ENCODE data around the gene IMPACT. TPM values are rescaled to one million over a fixed set of nuclear protein-coding genes. Genes with fewer than 3 reads are reported as not detected.

Gene IMPACT
- total RNA-seq, 1 experiment from 2014 or later = 29.0 TPM

DNA sequence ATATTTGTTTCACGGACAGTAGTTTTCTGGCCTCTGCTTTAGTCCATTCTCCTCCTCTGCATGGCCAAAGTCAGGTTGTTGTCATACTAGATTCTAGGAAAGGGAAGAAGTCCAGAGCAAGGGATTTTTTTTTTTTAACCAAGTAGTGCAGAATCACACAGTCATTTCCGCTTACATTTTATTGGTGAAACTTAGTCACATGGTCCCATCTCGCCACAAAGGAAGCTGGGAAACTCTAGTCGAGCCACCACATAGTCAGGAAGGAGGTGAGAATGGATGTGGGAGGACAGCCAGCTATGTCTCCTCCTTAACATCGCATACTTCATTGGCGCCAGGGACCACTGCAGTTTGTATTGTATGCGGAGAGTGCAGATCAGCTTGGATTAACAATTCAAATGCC, 44.3 kb downstream of the IMPACT start:
- Histone ChIP-seq H3K79me2 (ENCODE audit: low read depth) (no peaks in the 10 kb centered on the region), H3K4me3 (no peak overlapping the region), H3K36me3 (ENCODE audit: low read depth) (no peaks in the 10 kb centered on the region), H3K4me2 (no peak overlapping the region), H3K9me2 (ENCODE audit: insufficient read depth) (no peaks in the 10 kb centered on the region), H2AFZ (no peak overlapping the region), H3K9me3 (ENCODE audit: insufficient read depth, low read depth) (no peaks in the 10 kb centered on the region), H4K20me1 (ENCODE audit: insufficient read depth) (no peaks in the 10 kb centered on the region), H3K4me1 (replicated peaks; ENCODE audit: insufficient read depth) (no peaks in the 10 kb centered on the region), H3K27me3 (ENCODE audit: insufficient read depth, low read depth) (no peaks in the 10 kb centered on the region), H3K27ac (no peak overlapping the region), H3F3A (ENCODE audit: insufficient read depth, low read depth) (no peaks in the 10 kb centered on the region)
- TF ChIP-seq, protein P1, sequence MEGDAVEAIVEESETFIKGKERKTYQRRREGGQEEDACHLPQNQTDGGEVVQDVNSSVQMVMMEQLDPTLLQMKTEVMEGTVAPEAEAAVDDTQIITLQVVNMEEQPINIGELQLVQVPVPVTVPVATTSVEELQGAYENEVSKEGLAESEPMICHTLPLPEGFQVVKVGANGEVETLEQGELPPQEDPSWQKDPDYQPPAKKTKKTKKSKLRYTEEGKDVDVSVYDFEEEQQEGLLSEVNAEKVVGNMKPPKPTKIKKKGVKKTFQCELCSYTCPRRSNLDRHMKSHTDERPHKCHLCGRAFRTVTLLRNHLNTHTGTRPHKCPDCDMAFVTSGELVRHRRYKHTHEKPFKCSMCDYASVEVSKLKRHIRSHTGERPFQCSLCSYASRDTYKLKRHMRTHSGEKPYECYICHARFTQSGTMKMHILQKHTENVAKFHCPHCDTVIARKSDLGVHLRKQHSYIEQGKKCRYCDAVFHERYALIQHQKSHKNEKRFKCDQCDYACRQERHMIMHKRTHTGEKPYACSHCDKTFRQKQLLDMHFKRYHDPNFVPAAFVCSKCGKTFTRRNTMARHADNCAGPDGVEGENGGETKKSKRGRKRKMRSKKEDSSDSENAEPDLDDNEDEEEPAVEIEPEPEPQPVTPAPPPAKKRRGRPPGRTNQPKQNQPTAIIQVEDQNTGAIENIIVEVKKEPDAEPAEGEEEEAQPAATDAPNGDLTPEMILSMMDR (conservative IDR thresholded peaks at IDR 0.05) = no peak
- no peak for TF ChIP-seq EZH2 (IDR thresholded peaks at IDR 0.05; ENCODE audit: low read depth)
- ChIA-PET POLR2A (ENCODE audit: unreplicated experiment) (no interaction called here), CTCF (interaction anchor here (0.7 kb wide), 1 partner anchor 9 kb away, joined by 4 read pairs; no protein-coding TSS in a partner anchor)
- no peak for DNase-seq
- no TSS peak for BruUV-seq (replicated peaks)
- intact Hi-C loops (cut with micrococcal nuclease; ENCODE audit: unreplicated experiment) = no loop called here

DNA sequence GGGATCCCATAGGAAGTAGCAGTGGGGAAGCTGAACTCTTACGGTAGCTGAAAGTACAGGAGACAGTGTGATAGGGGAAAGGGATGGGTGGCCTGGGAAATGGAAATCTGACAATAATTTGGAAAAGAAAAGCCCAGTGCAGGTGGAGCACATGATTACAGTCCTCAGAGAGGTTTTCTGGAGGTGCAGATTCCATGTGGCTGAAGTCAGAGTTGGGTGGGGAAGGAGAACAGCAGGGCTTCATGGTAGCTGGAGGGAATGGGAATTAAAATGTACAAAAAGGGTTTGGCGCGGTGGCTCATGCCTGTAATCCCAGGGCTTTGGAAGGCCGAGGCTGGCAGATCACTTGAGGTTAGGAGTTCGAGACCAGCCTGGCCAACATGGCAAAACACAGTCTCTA, 46.1 kb downstream of the IMPACT start:
- Histone ChIP-seq H3K4me3 (no peak overlapping the region), H4K20me1 (ENCODE audit: insufficient read depth) (no peaks in the 10 kb centered on the region), H3K36me3 (ENCODE audit: low read depth) (no peaks in the 10 kb centered on the region), H3K27ac (no peak overlapping the region), H3K4me1 (replicated peaks; ENCODE audit: insufficient read depth) (no peaks in the 10 kb centered on the region), H3K9me3 (ENCODE audit: insufficient read depth, low read depth) (no peaks in the 10 kb centered on the region), H3K79me2 (ENCODE audit: low read depth) (no peaks in the 10 kb centered on the region), H3F3A (ENCODE audit: insufficient read depth, low read depth) (no peaks in the 10 kb centered on the region), H3K9me2 (ENCODE audit: insufficient read depth) (no peaks in the 10 kb centered on the region), H2AFZ (no peak overlapping the region), H3K4me2 (no peak overlapping the region), H3K27me3 (ENCODE audit: insufficient read depth, low read depth) (no peaks in the 10 kb centered on the region)
- no TSS peak for BruUV-seq (replicated peaks)
- CTCF ChIA-PET = no interaction called here
- intact Hi-C loops (cut with micrococcal nuclease; ENCODE audit: unreplicated experiment) = no loop called here
- DNase-seq = no peak
- POLR2A ChIA-PET (ENCODE audit: unreplicated experiment) = no interaction called here
- TF ChIP-seq, protein P1 (conservative IDR thresholded peaks at IDR 0.05) = no peak
- no peak for TF ChIP-seq EZH2 (IDR thresholded peaks at IDR 0.05; ENCODE audit: low read depth)

DNA sequence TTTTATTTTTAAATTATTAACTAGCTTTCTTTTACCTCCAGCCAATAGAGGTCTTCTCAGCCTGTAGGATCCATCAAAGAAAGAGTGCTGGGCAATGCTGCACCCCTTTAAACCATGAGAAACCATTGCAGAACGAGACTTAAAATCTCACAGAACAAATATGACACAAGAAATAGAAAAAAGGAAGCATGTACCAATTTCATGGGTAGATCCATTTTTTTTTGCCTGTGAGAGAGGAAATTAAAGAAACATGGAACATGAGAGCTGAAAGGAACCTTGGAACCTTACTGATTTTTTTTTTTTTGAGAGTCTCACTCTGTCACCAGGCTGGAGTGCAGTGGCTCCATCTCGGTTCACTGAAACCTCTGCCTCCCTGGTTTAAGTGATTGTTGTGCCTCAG, 47.9 kb downstream of the IMPACT start:
- DNase-seq = no peak
- H3F3A ChIP-seq (ENCODE audit: insufficient read depth, low read depth) = no peaks in the 10 kb centered on the region
- no peaks in the 10 kb centered on the region for H3K9me3 ChIP-seq (ENCODE audit: insufficient read depth, low read depth)
- H3K4me2 ChIP-seq = no peak overlapping the region
- ChIA-PET CTCF (no interaction called here), POLR2A (ENCODE audit: unreplicated experiment) (no interaction called here)
- H3K27ac ChIP-seq = no peak overlapping the region
- H2AFZ ChIP-seq = no peak overlapping the region
- no peaks in the 10 kb centered on the region for H3K79me2 ChIP-seq (ENCODE audit: low read depth)
- H3K36me3 ChIP-seq (ENCODE audit: low read depth) = no peaks in the 10 kb centered on the region
- H3K4me3 ChIP-seq = no peak overlapping the region
- intact Hi-C loops (cut with micrococcal nuclease; ENCODE audit: unreplicated experiment) = no loop called here
- no TSS peak for BruUV-seq (replicated peaks)
- no peaks in the 10 kb centered on the region for H4K20me1 ChIP-seq (ENCODE audit: insufficient read depth)
- H3K4me1 ChIP-seq (replicated peaks; ENCODE audit: insufficient read depth) = no peaks in the 10 kb centered on the region
- no peaks in the 10 kb centered on the region for H3K9me2 ChIP-seq (ENCODE audit: insufficient read depth)
- TF ChIP-seq, protein P1 (conservative IDR thresholded peaks at IDR 0.05) = no peak
- no peak for TF ChIP-seq EZH2 (IDR thresholded peaks at IDR 0.05; ENCODE audit: low read depth)
- H3K27me3 ChIP-seq (ENCODE audit: insufficient read depth, low read depth) = no peaks in the 10 kb centered on the region
